RPMI7951 (cell line): ENCODE results near the gene CLDN15. TPM values are rescaled to one million over a fixed set of nuclear protein-coding genes. Genes with fewer than 3 reads are reported as not detected.
A peak's percentile ranks its signal among the peaks of the same experiment; 100 is the strongest.
"Not testable (repeated sequence)": the region's sequence is repeated elsewhere in the genome, so short reads cannot be mapped to it uniquely, and the experiment has no call there.

Experiments
- DNase-seq: peaks from one replicate; pipeline ENCODE4 v3.0.0-alpha.2; 2012; ENCODE audit warnings: low read depth
- total RNA-seq: library from RNA; depleted of rRNA; stranded (reverse); fragments of >200 nt; shearing (Covaris generic); gene quantifications from 2 replicates; pipeline ENCODE4 v1.2.3, GENCODE V29; 2014; rRNA removed

The CLDN15 gene
- total RNA-seq, 1 experiment from 2014 or later, result 0.36 TPM

- DNase-seq, result no peak
Observed at GRCh38 chr7:101200504-101200861, 37.1 kb downstream of the CLDN15 start.

GRCh38 chr7:101199522-101199921, 38.1 kb downstream of the CLDN15 start:
- not testable (repeated sequence) for DNase-seq

GRCh38 chr7:101198476-101198875, 39.1 kb downstream of the CLDN15 start:
- DNase-seq, result no peak

GRCh38 chr7:101197991-101198390, 39.6 kb downstream of the CLDN15 start:
- DNase-seq, result no peak

GRCh38 chr7:101195884-101196283, 41.7 kb downstream of the CLDN15 start:
- no peak for DNase-seq

- DNase-seq, result no peak
Observed at GRCh38 chr7:101189109-101189508, 48.5 kb downstream of the CLDN15 start.

- no peak for DNase-seq
Observed at GRCh38 chr7:101186844-101187428, 50.7 kb downstream of the CLDN15 start.

GRCh38 chr7:101186194-101186593, 51.4 kb downstream of the CLDN15 start:
- DNase-seq, result no peak

- DNase-seq, result peak; percentile 72
Observed at GRCh38 chr7:101185258-101185839, 52.3 kb downstream of the CLDN15 start.

Other genes starting within 250 kb of the CLDN15 start
- gene MUC17, start 217.7 kb downstream of the CLDN15 start, total RNA-seq, result not detected in 2 replicates
- gene TRIM56, start 152.3 kb downstream of the CLDN15 start, total RNA-seq, result 4.7 and 5.0 TPM in 2 replicates
- 221 and 238 TPM in 2 replicates for gene SERPINE1, start 110.7 kb downstream of the CLDN15 start, total RNA-seq
- gene AP1S1, start 83.3 kb downstream of the CLDN15 start, total RNA-seq, result 135 and 162 TPM in 2 replicates
- gene VGF, start 72.2 kb downstream of the CLDN15 start, total RNA-seq, result 0.12 and 0.59 TPM in 2 replicates
- gene NAT16, start 57.5 kb downstream of the CLDN15 start, total RNA-seq, result not detected in 2 replicates
- not detected in 2 replicates for gene MOGAT3, start 36.8 kb downstream of the CLDN15 start, total RNA-seq
- gene PLOD3, start 20.2 kb downstream of the CLDN15 start, total RNA-seq, result 141 and 167 TPM in 2 replicates
- gene ZNHIT1, start 19.6 kb downstream of the CLDN15 start, total RNA-seq, result 121 and 160 TPM in 2 replicates
- 239 and 343 TPM in 2 replicates for gene FIS1, start 7.3 kb upstream of the CLDN15 start, total RNA-seq
- gene IFT22, start 84.0 kb upstream of the CLDN15 start, total RNA-seq, result 58.2 and 62.0 TPM in 2 replicates
- gene COL26A1, start 125.1 kb upstream of the CLDN15 start, total RNA-seq, result 0.29 and 0.60 TPM in 2 replicates